ENCODE results near the gene ACO2.

The ACO2 gene

GRCh38 chr22:41516462-41516861, 47.5 kb downstream of the ACO2 start:
- no peak overlapping the region for H3K9ac ChIP-seq (ENCODE audit: low read depth, low read length)
- WGBS, result 95% methylated on average over 8 of the region's 8 CpGs
- H3K27ac ChIP-seq (ENCODE audit: low read depth, low read length), result no peak overlapping the region
- H3K4me3 ChIP-seq (ENCODE audit: low read length), result no peak overlapping the region
- no peaks in the 10 kb centered on the region for H3K9me3 ChIP-seq (ENCODE audit: insufficient read depth, low read depth, low read length)
- H3K36me3 ChIP-seq (ENCODE audit: insufficient read depth, low read length), result peaks cover 52% of the 10 kb centered on the region
- peaks cover 15% of the 10 kb centered on the region for H3K4me1 ChIP-seq (ENCODE audit: insufficient read depth, low read length)
- H3K27me3 ChIP-seq (ENCODE audit: insufficient read depth, low read length), result no peaks in the 10 kb centered on the region

GRCh38 chr22:41517172-41518047, 48.5 kb downstream of the ACO2 start:
- no peak overlapping the region for H3K4me3 ChIP-seq (ENCODE audit: low read length)
- H3K4me1 ChIP-seq (ENCODE audit: insufficient read depth, low read length), result peaks cover 11% of the 10 kb centered on the region
- peaks cover 46% of the 10 kb centered on the region for H3K36me3 ChIP-seq (ENCODE audit: insufficient read depth, low read length)
- H3K27ac ChIP-seq (ENCODE audit: low read depth, low read length), result peak overlapping the region; percentile 41; the same call in 1 of the 2 replicates
- no peak overlapping the region for H3K9ac ChIP-seq (ENCODE audit: low read depth, low read length)
- no peaks in the 10 kb centered on the region for H3K27me3 ChIP-seq (ENCODE audit: insufficient read depth, low read length)
- WGBS, result 68% methylated on average over 22 of the region's 22 CpGs
- no peaks in the 10 kb centered on the region for H3K9me3 ChIP-seq (ENCODE audit: insufficient read depth, low read depth, low read length)

- H3K9me3 ChIP-seq (ENCODE audit: insufficient read depth, low read depth, low read length), result no peaks in the 10 kb centered on the region
- no peak overlapping the region for H3K9ac ChIP-seq (ENCODE audit: low read depth, low read length)
- H3K4me3 ChIP-seq (ENCODE audit: low read length), result no peak overlapping the region
- 90% methylated on average over 7 of the region's 7 CpGs for WGBS
- H3K27ac ChIP-seq (ENCODE audit: low read depth, low read length), result no peak overlapping the region
- H3K27me3 ChIP-seq (ENCODE audit: insufficient read depth, low read length), result no peaks in the 10 kb centered on the region
- peaks cover 43% of the 10 kb centered on the region for H3K36me3 ChIP-seq (ENCODE audit: insufficient read depth, low read length)
- peaks cover 6% of the 10 kb centered on the region for H3K4me1 ChIP-seq (ENCODE audit: insufficient read depth, low read length)
Observed at GRCh38 chr22:41518048-41518347, 49.1 kb downstream of the ACO2 start.

GRCh38 chr22:41521126-41521525, 52.2 kb downstream of the ACO2 start:
- peaks cover 44% of the 10 kb centered on the region for H3K36me3 ChIP-seq (ENCODE audit: insufficient read depth, low read length)
- WGBS, result 91% methylated on average over 3 of the region's 3 CpGs

GRCh38 chr22:41522813-41523212, 53.9 kb downstream of the ACO2 start:
- Histone ChIP-seq H3K9me3 (ENCODE audit: insufficient read depth, low read depth, low read length) (no peaks in the 10 kb centered on the region), H3K4me1 (ENCODE audit: insufficient read depth, low read length) (no peaks in the 10 kb centered on the region), H3K27ac (ENCODE audit: low read depth, low read length) (no peak overlapping the region), H3K36me3 (ENCODE audit: insufficient read depth, low read length) (peaks cover 55% of the 10 kb centered on the region), H3K9ac (ENCODE audit: low read depth, low read length) (no peak overlapping the region), H3K4me3 (ENCODE audit: low read length) (no peak overlapping the region), H3K27me3 (ENCODE audit: insufficient read depth, low read length) (no peaks in the 10 kb centered on the region)
- 94% methylated on average over 9 of the region's 9 CpGs for WGBS

More at GRCh38 chr22:41521126-41521525, 52.2 kb downstream of the ACO2 start:
- Histone ChIP-seq H3K4me1 (ENCODE audit: insufficient read depth, low read length) (no peaks in the 10 kb centered on the region), H3K9ac (ENCODE audit: low read depth, low read length) (no peak overlapping the region), H3K9me3 (ENCODE audit: insufficient read depth, low read depth, low read length) (no peaks in the 10 kb centered on the region), H3K27me3 (ENCODE audit: insufficient read depth, low read length) (no peaks in the 10 kb centered on the region), H3K4me3 (ENCODE audit: low read length) (no peak overlapping the region), H3K27ac (ENCODE audit: low read depth, low read length) (no peak overlapping the region)

GRCh38 chr22:41523464-41524221, 54.7 kb downstream of the ACO2 start:
- no peak overlapping the region; the same call in 1 of the 2 replicates for H3K9ac ChIP-seq (ENCODE audit: low read depth, low read length)
- H3K27me3 ChIP-seq (ENCODE audit: insufficient read depth, low read length), result no peaks in the 10 kb centered on the region
- no peaks in the 10 kb centered on the region for H3K9me3 ChIP-seq (ENCODE audit: insufficient read depth, low read depth, low read length)
- WGBS, result 93% methylated on average over 21 of the region's 21 CpGs
- no peak overlapping the region for H3K4me3 ChIP-seq (ENCODE audit: low read length)
- H3K27ac ChIP-seq (ENCODE audit: low read depth, low read length), result peak overlapping the region; percentile 41; the same call in 1 of the 2 replicates
- H3K4me1 ChIP-seq (ENCODE audit: insufficient read depth, low read length), result no peaks in the 10 kb centered on the region
- peaks cover 64% of the 10 kb centered on the region for H3K36me3 ChIP-seq (ENCODE audit: insufficient read depth, low read length)

- 94% methylated on average over 13 of the region's 13 CpGs for WGBS
- Histone ChIP-seq H3K4me3 (ENCODE audit: low read length) (no peak overlapping the region), H3K27ac (ENCODE audit: low read depth, low read length) (no peak overlapping the region), H3K27me3 (ENCODE audit: insufficient read depth, low read length) (no peaks in the 10 kb centered on the region), H3K9me3 (ENCODE audit: insufficient read depth, low read depth, low read length) (no peaks in the 10 kb centered on the region), H3K9ac (ENCODE audit: low read depth, low read length) (no peak overlapping the region; the same call in 1 of the 2 replicates), H3K36me3 (ENCODE audit: insufficient read depth, low read length) (peaks cover 65% of the 10 kb centered on the region), H3K4me1 (ENCODE audit: insufficient read depth, low read length) (no peaks in the 10 kb centered on the region)
Observed at GRCh38 chr22:41524251-41524661, 55.3 kb downstream of the ACO2 start.

GRCh38 chr22:41524809-41525449, 56.0 kb downstream of the ACO2 start:
- H3K36me3 ChIP-seq (ENCODE audit: insufficient read depth, low read length), result peaks cover 64% of the 10 kb centered on the region
- WGBS, result 92% methylated on average over 17 of the region's 17 CpGs
- H3K9ac ChIP-seq (ENCODE audit: low read depth, low read length), result no peak overlapping the region
- H3K9me3 ChIP-seq (ENCODE audit: insufficient read depth, low read depth, low read length), result no peaks in the 10 kb centered on the region
- no peak overlapping the region for H3K4me3 ChIP-seq (ENCODE audit: low read length)
- H3K4me1 ChIP-seq (ENCODE audit: insufficient read depth, low read length), result no peaks in the 10 kb centered on the region
- no peak overlapping the region for H3K27ac ChIP-seq (ENCODE audit: low read depth, low read length)
- no peaks in the 10 kb centered on the region for H3K27me3 ChIP-seq (ENCODE audit: insufficient read depth, low read length)

- no peaks in the 10 kb centered on the region for H3K27me3 ChIP-seq (ENCODE audit: insufficient read depth, low read length)
- 95% methylated on average over 13 of the region's 13 CpGs for WGBS
- H3K36me3 ChIP-seq (ENCODE audit: insufficient read depth, low read length), result peaks cover 69% of the 10 kb centered on the region
- H3K27ac ChIP-seq (ENCODE audit: low read depth, low read length), result 0 out of 2 replicates have a peak overlapping the region, but pooled peaks have one; percentile 40
- no peak overlapping the region for H3K4me3 ChIP-seq (ENCODE audit: low read length)
- H3K4me1 ChIP-seq (ENCODE audit: insufficient read depth, low read length), result no peaks in the 10 kb centered on the region
- H3K9me3 ChIP-seq (ENCODE audit: insufficient read depth, low read depth, low read length), result no peaks in the 10 kb centered on the region
- H3K9ac ChIP-seq (ENCODE audit: low read depth, low read length), result no peak overlapping the region
Observed at GRCh38 chr22:41525450-41526225, 56.7 kb downstream of the ACO2 start.

GRCh38 chr22:41526226-41526829, 57.4 kb downstream of the ACO2 start:
- no peak overlapping the region for H3K9ac ChIP-seq (ENCODE audit: low read depth, low read length)
- H3K27ac ChIP-seq (ENCODE audit: low read depth, low read length), result peak overlapping the region; percentile 40; the same call in 1 of the 2 replicates
- no peaks in the 10 kb centered on the region for H3K27me3 ChIP-seq (ENCODE audit: insufficient read depth, low read length)
- 93% methylated on average over 12 of the region's 12 CpGs for WGBS
- no peaks in the 10 kb centered on the region for H3K4me1 ChIP-seq (ENCODE audit: insufficient read depth, low read length)
- H3K4me3 ChIP-seq (ENCODE audit: low read length), result no peak overlapping the region
- peaks cover 74% of the 10 kb centered on the region for H3K36me3 ChIP-seq (ENCODE audit: insufficient read depth, low read length)
- no peaks in the 10 kb centered on the region for H3K9me3 ChIP-seq (ENCODE audit: insufficient read depth, low read depth, low read length)

All from HUES64 (cell line).